Fibroblast of lung (primary cell): Measurements from ENCODE around the gene BGN. TPM values are rescaled to one million over a fixed set of nuclear protein-coding genes. Genes with fewer than 3 reads are reported as not detected.

Experiments
- DNase-seq, 2 donors: peaks; one replicate each; pipeline versions ENCODE4 v3.0.0 to v3.0.0-alpha.2; 2010; ENCODE audit warnings: low read depth in 2 of 2
- H2AFZ ChIP-seq: 2 replicates; pipeline ENCODE4 v1.5.1; 2012; ENCODE audit warnings: low read length, control low read depth, inconsistent platforms
- H3K27ac ChIP-seq: 2 replicates; pipeline ENCODE4 v1.5.1; 2011; ENCODE audit warnings: low read length, control low read depth; ENCODE audit not compliant: insufficient read depth
- H3K27me3 ChIP-seq: 2 replicates; pipeline ENCODE4 v1.5.1; 2011; ENCODE audit warnings: mild to moderate bottlenecking, low read length; ENCODE audit not compliant: control insufficient read depth, insufficient read depth
- H3K36me3 ChIP-seq: 2 replicates; pipeline ENCODE4 v1.5.1; 2011; ENCODE audit warnings: low read length; ENCODE audit not compliant: control insufficient read depth, insufficient read depth
- H3K4me1 ChIP-seq: 2 replicates; pipeline ENCODE4 v1.5.1; 2011; ENCODE audit warnings: low read length; ENCODE audit not compliant: control insufficient read depth, insufficient read depth; ENCODE audit errors: extremely low read depth
- H3K4me2 ChIP-seq: 2 replicates; pipeline ENCODE4 v1.5.1; 2011; ENCODE audit warnings: low read length, control low read depth; ENCODE audit not compliant: insufficient read depth; ENCODE audit errors: extremely low read depth
- H3K4me3 ChIP-seq, 4 experiments: fragments of 200-600 bp in 1 of 4; sonication (generic) in 1 of 4; replicated peaks in 1 of 4; 2 replicates each; pipeline ENCODE4 v1.5.1; 2011 to 2016; ENCODE audit warnings: low read length in 4 of 4, low read depth in 3 of 4, mild to moderate bottlenecking in 3 of 4, control low read depth in 2 of 4, inconsistent platforms in 1 of 4, mixed read lengths in 1 of 4; ENCODE audit not compliant: insufficient read depth in 1 of 4; ENCODE audit errors: control extremely low read depth in 1 of 4
- H3K79me2 ChIP-seq: 2 replicates; pipeline ENCODE4 v1.5.1; 2012; ENCODE audit warnings: mild to moderate bottlenecking, low read length, inconsistent platforms; ENCODE audit not compliant: control insufficient read depth, insufficient read depth
- H3K9ac ChIP-seq: 2 replicates; pipeline ENCODE4 v1.5.1; 2011; ENCODE audit warnings: mild to moderate bottlenecking, low read length, control low read depth; ENCODE audit not compliant: insufficient read depth
- H3K9me3 ChIP-seq: 2 replicates; pipeline ENCODE4 v1.5.1; 2012; ENCODE audit warnings: low read depth, low read length; ENCODE audit not compliant: control insufficient read depth, insufficient read depth
- H4K20me1 ChIP-seq: 2 replicates; pipeline ENCODE4 v1.5.1; 2011; ENCODE audit warnings: low read length; ENCODE audit not compliant: control insufficient read depth, insufficient read depth; ENCODE audit errors: extremely low read depth
- CTCF ChIP-seq, 2 donors: IDR thresholded peaks in 1 of 2; conservative IDR thresholded peaks in 1 of 2; 1 replicate in 1 of 2; 2 replicates in 1 of 2; pipeline ENCODE4 v1.5.1; 2011 to 2012; ENCODE audit warnings: low read length in 2 of 2, control low read depth in 1 of 2, inconsistent platforms in 1 of 2, low read depth in 1 of 2, mild to moderate bottlenecking in 1 of 2
- EZH2 ChIP-seq: IDR thresholded peaks from 2 replicates; pipeline ENCODE4 v1.5.1; 2012; ENCODE audit warnings: low read length, control low read depth, mild to moderate bottlenecking; ENCODE audit errors: missing control alignments
- polyA plus RNA-seq, 2 donors: library from polyadenylated mRNA; depleted of rRNA in 1 of 2; stranded (reverse) in 1 of 2; unstranded in 1 of 2; fragments of >200 nt; gene quantifications; 2 replicates each; pipeline ENCODE4 v1.2.1, GENCODE V29; 2011 to 2012; ENCODE audit warnings: missing spikeins in 1 of 2
- total RNA-seq: library from RNA; depleted of rRNA; stranded (reverse); fragments of >200 nt; gene quantifications from 2 replicates; pipeline ENCODE4 v1.2.1, GENCODE V29; 2014

The BGN gene
- total and polyA plus RNA-seq, 2 donors (not counting 1 experiment from before 2014, with no cell fraction given) = 10.1 to 61.7 TPM

- TF ChIP-seq CTCF (conservative IDR thresholded peaks at IDR 0.05 in 1 of 2, IDR thresholded peaks at IDR 0.05 in 1 of 2; ENCODE audit: low read depth in 1 of 2, low read length in 2 of 2) = no peak
- no peak for TF ChIP-seq EZH2
- Histone ChIP-seq H4K20me1 (no peaks in the 10 kb centered on the region), H3K27me3 (no peaks in the 10 kb centered on the region), H3K9me3 (no peaks in the 10 kb centered on the region), H3K4me1 (no peaks in the 10 kb centered on the region), H3K27ac (no peak overlapping the region), H3K36me3 (no peaks in the 10 kb centered on the region), H3K9ac (no peak overlapping the region), H3K4me2 (no peak overlapping the region), H3K4me3 (no peak overlapping the region), H3K79me2 (no peaks in the 10 kb centered on the region), H2AFZ (no peak overlapping the region)
- DNase-seq = no peak
These were observed 47.2 kb upstream of the BGN start for GRCh38 chrX:153447581-153447960.

GRCh38 chrX:153448556-153449367, 46.0 kb upstream of the BGN start:
- Histone ChIP-seq H3K9me3 (no peaks in the 10 kb centered on the region), H4K20me1 (no peaks in the 10 kb centered on the region), H3K79me2 (no peaks in the 10 kb centered on the region), H3K27ac (no peak overlapping the region), H3K4me3 (no peak overlapping the region), H2AFZ (no peak overlapping the region), H3K4me1 (no peaks in the 10 kb centered on the region), H3K36me3 (no peaks in the 10 kb centered on the region), H3K4me2 (no peak overlapping the region), H3K27me3 (no peaks in the 10 kb centered on the region), H3K9ac (no peak overlapping the region)
- TF ChIP-seq CTCF (conservative IDR thresholded peaks at IDR 0.05 in 1 of 2, IDR thresholded peaks at IDR 0.05 in 1 of 2; ENCODE audit: low read depth in 1 of 2, low read length in 2 of 2) = no peak
- TF ChIP-seq EZH2 = no peak
- no peak for DNase-seq

- H3K4me2 ChIP-seq = no peak overlapping the region
- no peaks in the 10 kb centered on the region for H3K4me1 ChIP-seq
- no peak overlapping the region for H3K9ac ChIP-seq
- TF ChIP-seq EZH2 (no peak), CTCF (conservative IDR thresholded peaks at IDR 0.05 in 1 of 2, IDR thresholded peaks at IDR 0.05 in 1 of 2; ENCODE audit: low read depth in 1 of 2, low read length in 2 of 2) (no peak)
- H4K20me1 ChIP-seq = no peaks in the 10 kb centered on the region
- H3K79me2 ChIP-seq = no peaks in the 10 kb centered on the region
- no peaks in the 10 kb centered on the region for H3K27me3 ChIP-seq
- no peak for DNase-seq
- H3K4me3 ChIP-seq = no peak overlapping the region
- no peak overlapping the region for H3K27ac ChIP-seq
- H2AFZ ChIP-seq = no peak overlapping the region
- H3K36me3 ChIP-seq = no peaks in the 10 kb centered on the region
- H3K9me3 ChIP-seq = no peaks in the 10 kb centered on the region
These were observed 45.2 kb upstream of the BGN start for GRCh38 chrX:153449368-153450113.
